Ishikawa (cell line): ENCODE measurements around the gene PURB.

ENCODE experiments used
- CEBPB ChIP-seq: IDR thresholded peaks from 2 replicates; pipeline ENCODE4 v1.6.1; 2012
- CREB1 ChIP-seq: IDR thresholded peaks from 2 replicates; pipeline ENCODE4 v1.6.1; 2012; ENCODE audit warnings: low read depth
- EGR1 ChIP-seq: IDR thresholded peaks from 2 replicates; pipeline ENCODE4 v1.6.1; 2012
- EP300 ChIP-seq: IDR thresholded peaks from 2 replicates; pipeline ENCODE4 v1.6.1; 2012; ENCODE audit warnings: borderline replicate concordance
- FOXM1 ChIP-seq: IDR thresholded peaks from 2 replicates; pipeline ENCODE4 v1.6.1; 2012; ENCODE audit warnings: low read depth, borderline replicate concordance
- MAX ChIP-seq: IDR thresholded peaks from 2 replicates; pipeline ENCODE4 v1.6.1; 2012
- NFIC ChIP-seq: IDR thresholded peaks from 2 replicates; pipeline ENCODE4 v1.6.1; 2012
- RAD21 ChIP-seq: IDR thresholded peaks from 2 replicates; pipeline ENCODE4 v1.6.1; 2012; ENCODE audit warnings: low read depth
- REST ChIP-seq: IDR thresholded peaks from 2 replicates; pipeline ENCODE4 v1.6.1; 2012; ENCODE audit warnings: low read depth, mild to moderate bottlenecking
- TAF1 ChIP-seq: IDR thresholded peaks from 2 replicates; pipeline ENCODE4 v1.6.1; 2012; ENCODE audit warnings: low read depth, mild to moderate bottlenecking
- TCF12 ChIP-seq: IDR thresholded peaks from 2 replicates; pipeline ENCODE4 v1.6.1; 2012; ENCODE audit warnings: low read depth
- TEAD4 ChIP-seq: IDR thresholded peaks from 2 replicates; pipeline ENCODE4 v1.6.1; 2012
- USF1 ChIP-seq: IDR thresholded peaks from 2 replicates; pipeline ENCODE4 v1.6.1; 2012
- YY1 ChIP-seq: IDR thresholded peaks from 2 replicates; pipeline ENCODE4 v1.6.1; 2012; ENCODE audit warnings: low read depth
- ZBTB7A ChIP-seq: IDR thresholded peaks from 2 replicates; pipeline ENCODE4 v1.6.1; 2012; ENCODE audit warnings: low read depth

Gene PURB

GRCh38 chr7:44849259-44849884 is 36.0 kb downstream of the PURB start:
- TF ChIP-seq FOXM1: no peak
- no peak for TF ChIP-seq RAD21
- no peak for TF ChIP-seq USF1
- no peak for TF ChIP-seq CEBPB
- no peak for TF ChIP-seq YY1
- TF ChIP-seq EGR1: no peak
- no peak for TF ChIP-seq NFIC
- TF ChIP-seq TEAD4: no peak
- no peak for TF ChIP-seq REST
- no peak for TF ChIP-seq EP300
- no peak for TF ChIP-seq TAF1
- no peak for TF ChIP-seq CREB1
- no peak for TF ChIP-seq TCF12
- TF ChIP-seq MAX: no peak
- no peak for TF ChIP-seq ZBTB7A

GRCh38 chr7:44847920-44848634 is 37.3 kb downstream of the PURB start, which contains the start of gene H2AZ2:
H2AZ2 (minus strand) TSS chr7:44848087; CDS start chr7:44847971, 116 bp downstream.
- TF ChIP-seq RAD21 (no peak), TCF12 (no peak; the same call in 1 of the 2 replicates), CREB1 (peak; percentile 69), EGR1 (no peak), NFIC (no peak), USF1 (peak; percentile 61), REST (no peak), FOXM1 (no peak), YY1 (0 out of 2 replicates have a peak, but pooled peaks have one; percentile 11), CEBPB (peak; percentile 47; the same call in 1 of the 2 replicates), TEAD4 (no peak), TAF1 (peak; percentile 45), EP300 (no peak; the same call in 1 of the 2 replicates), MAX (peak; percentile 91), ZBTB7A (peak; percentile 3; the same call in 1 of the 2 replicates)

- no peak for TF ChIP-seq REST
- TF ChIP-seq MAX: no peak; the same call in 1 of the 2 replicates
- TF ChIP-seq EGR1: no peak
- TF ChIP-seq CEBPB: peak; percentile 83
- no peak for TF ChIP-seq TEAD4
- TF ChIP-seq TAF1: peak; percentile 66; the same call in 1 of the 2 replicates
- TF ChIP-seq YY1: 0 out of 2 replicates have a peak, but pooled peaks have one; percentile 12
- TF ChIP-seq EP300: no peak
- no peak for TF ChIP-seq FOXM1
- TF ChIP-seq TCF12: peak; percentile 55
- TF ChIP-seq NFIC: no peak
- TF ChIP-seq USF1: no peak
- peak; percentile 69 for TF ChIP-seq ZBTB7A
- no peak for TF ChIP-seq CREB1
- TF ChIP-seq RAD21: peak; percentile 55; the same call in 1 of the 2 replicates
Observed at GRCh38 chr7:44847509-44847919, 37.8 kb downstream of the PURB start.
